ENCODE data around the gene FOXP3.

The FOXP3 gene

DNA sequence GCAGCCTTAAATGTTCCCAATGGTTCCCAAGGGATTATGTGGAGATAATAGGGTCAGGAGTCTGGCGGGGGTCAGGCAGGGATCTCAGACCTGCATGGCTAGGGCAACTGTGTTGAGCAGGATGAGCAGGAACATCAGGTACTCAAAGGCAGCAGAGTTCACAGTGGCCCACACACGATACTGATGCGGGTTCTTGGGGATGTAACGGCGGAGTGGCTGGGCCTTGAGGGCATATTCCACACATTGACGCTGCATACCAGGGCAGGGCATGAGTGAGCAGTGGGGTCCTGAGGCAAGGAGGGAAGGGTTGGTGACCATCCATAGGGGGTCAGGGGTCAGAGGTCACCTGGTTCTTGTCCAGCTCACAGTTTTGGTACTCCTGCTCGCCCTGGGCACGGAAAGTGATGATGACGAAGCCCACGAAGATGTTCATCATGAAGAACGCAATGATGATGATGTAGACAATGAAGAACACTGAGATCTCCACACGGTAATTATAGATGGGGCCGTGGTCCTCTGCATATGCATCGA, 49.4 kb downstream of the FOXP3 start:
- DNase-seq (ENCODE audit: low read depth) = no peak

DNA sequence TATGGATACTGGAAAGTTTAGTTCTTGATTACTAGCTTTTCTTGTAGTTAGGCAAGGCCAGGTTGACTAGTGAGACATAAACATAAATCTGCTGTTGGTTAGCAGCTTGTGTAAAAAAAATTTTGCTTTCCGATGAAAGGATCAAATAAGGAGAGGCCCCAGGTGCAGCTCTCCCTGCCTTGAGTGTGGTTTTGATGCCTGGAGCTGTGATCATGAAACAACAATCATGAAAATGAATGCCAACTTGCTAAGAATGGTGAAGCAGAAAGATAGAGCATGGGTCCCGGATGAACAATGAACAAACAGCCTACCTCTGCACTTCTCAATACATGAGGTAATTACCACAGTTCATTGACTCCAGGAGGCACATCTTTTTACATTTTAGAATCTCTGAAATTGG, 50.1 kb downstream of the FOXP3 start:
- no peak for DNase-seq (ENCODE audit: low read depth)

DNA sequence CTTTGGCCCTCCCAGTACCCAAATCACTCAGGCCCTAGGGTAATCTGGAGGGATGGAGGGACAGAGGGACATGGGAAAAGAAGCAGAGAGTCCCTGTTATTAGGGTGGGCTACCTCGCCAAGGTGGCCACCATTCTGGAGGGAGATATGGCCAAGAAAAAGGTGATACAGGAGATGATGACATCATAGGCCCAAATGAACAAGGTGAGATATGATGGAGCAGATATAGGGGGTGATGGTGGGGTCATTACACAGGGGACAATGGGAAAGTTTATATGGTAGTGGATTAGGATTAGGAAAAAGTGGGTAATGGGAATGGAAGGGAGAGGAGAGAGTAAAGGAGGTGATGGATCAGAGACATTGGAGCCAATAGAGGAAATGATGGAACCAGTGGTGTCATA, 51.6 kb downstream of the FOXP3 start:
- no peak for DNase-seq (ENCODE audit: low read depth)

DNA sequence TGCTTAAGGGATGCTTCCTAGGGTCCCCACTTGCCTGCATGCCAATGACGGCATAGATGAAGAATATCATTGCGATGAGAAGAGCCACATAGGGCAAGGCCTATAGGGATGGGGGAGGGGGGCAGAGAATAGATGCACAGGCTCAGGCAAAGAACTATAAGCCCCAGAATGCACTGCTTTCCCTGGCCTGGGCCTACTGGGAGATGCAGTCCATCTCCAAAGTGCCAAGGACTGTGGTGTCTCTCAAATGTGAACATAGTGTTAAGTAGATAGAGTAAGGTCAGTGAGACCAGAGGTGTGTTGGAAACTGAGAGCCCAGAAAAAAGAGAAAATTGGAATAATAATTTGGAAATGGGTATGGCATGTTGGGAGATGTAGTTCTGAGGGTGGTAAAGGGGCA, 52.3 kb downstream of the FOXP3 start:
- no peak for DNase-seq (ENCODE audit: low read depth)

DNA sequence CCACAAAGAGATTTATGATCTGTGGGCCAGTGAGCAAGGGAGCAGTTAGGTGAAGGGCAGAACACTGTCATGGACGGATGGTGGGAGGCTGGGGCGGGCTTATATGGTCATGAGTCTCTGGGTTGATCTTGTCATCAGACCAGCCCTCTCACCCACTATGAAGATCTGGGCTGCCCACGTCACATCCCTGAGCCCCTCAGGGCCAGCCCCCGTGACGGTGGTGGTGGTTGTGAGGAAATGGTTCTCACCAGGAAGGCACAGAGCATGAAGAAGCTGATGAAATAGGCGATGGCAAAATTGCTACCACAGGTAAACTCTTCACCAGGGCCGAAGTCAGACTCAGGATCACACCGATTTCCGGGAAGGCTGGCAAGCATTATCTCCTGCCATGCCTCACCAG, 53.4 kb downstream of the FOXP3 start:
- DNase-seq (ENCODE audit: low read depth) = no peak

DNA sequence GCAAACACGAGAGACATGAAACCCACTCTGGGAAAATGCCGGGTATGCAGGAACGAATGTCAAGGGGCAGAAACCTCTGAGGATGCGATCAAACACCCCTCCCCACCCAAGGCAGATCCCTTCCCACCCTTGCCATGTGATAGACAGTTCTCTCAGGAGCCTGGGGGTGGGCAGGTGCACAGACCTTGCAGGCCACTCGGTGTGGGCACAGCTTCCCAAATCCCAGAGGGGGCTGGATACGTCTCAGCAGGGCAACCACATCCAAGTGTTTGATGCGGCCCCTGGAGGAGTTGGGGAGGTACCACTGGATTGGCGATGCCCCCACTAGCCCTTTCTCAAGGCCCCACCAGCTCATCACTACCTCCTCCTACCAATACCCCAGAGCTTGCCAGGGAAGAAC, 54.1 kb downstream of the FOXP3 start:
- no peak for DNase-seq (ENCODE audit: low read depth)

DNA sequence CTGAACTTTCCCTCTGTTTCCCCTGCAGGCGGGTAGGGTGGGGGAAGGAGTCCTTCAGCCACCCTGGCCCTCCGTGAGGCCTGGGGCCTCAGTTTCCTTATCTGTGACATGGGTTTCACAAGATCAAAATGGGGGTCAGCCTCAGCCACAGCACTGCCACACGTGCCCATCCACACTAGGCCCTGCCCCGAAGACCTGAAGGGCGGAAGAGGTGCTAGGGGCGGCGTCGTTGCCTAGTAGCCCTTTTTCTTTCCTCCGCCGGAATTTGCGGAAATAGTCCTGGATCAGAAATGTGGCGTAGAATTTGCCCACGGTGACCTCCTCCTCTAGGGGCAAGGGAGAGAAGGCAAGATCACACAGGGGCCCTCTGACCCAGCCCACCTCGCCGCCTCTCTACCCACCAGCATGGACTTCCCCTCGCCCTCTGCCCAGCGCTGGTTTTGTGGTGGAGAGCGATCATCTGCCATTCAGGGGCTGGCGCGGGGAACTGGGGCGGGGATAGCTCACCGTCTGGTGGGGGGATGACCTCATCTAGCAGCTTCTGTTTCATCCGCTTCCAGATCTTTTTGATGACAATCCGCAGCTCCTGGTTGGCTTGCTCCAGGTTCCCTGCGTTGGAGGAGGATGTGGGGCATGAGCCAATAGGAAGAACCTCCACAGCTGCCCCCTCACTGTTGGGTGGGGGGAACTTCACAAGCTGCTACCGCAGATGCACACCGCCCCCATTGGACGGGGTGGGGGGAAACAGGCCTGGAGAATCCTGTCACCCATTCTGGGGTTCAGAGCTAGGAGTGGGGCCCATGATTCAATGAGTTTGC, 54.9 kb downstream of the FOXP3 start:
- DNase-seq (ENCODE audit: low read depth) = no peak

DNA sequence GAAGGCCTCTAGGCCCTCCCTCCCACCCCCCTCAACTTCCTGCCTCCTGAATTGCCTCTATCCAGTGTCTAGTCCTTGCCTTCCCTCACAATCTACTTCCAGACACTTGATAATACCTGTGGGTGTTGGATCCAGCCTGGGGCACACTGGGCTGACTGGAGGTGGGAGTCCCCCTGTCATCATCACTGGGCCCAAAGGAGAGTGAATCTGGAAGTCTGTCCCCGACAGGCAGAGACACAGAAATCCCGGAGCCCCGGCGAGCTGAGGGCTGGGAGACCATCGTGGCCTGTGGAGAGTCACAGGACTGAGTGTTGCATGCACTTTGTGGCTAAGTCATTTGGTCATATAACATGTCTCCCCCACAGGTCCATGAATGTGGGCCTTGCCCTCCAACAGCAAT, 56.1 kb downstream of the FOXP3 start:
- DNase-seq (ENCODE audit: low read depth) = no peak

DNA sequence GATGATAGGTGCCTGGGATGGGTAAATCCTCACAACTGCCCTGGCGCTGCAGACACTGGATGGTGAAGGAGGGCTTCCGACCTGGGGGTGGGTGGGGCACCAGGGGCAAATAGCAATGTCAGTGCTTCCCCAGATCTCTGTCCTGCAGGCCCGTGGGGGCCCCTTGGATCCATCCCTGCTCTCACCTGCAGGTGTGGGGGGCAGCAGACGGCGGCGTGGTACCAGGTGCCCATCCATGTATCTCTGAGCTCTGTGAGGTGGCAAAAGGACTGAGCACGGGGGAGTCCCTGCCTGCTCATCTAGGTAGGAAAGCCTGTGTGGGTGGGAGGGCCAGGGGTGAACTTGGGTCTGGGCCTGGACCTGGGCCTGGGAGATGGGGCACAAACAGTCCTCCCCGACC, 58.0 kb downstream of the FOXP3 start:
- DNase-seq (ENCODE audit: low read depth) = no peak

DNA sequence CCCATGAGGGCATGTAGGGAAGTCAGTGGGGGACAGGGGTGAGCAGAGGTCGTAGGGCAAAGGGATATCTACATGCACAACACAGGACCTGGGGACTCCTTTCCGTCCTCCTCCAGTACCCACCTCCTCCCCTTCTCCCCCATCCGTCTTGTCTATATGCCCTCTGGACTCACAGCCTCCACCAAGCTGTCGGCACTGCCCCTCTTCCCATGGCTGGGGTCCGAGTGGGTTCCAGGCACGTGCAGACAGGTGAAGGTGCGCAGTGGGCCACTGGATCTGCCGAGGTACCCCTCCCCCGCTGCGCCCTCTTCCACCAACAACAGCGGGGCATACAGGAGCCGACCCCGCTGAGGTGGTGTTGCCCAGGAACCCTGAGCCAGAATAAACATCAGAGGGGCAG, 59.1 kb downstream of the FOXP3 start:
- DNase-seq (ENCODE audit: low read depth) = no peak

DNA sequence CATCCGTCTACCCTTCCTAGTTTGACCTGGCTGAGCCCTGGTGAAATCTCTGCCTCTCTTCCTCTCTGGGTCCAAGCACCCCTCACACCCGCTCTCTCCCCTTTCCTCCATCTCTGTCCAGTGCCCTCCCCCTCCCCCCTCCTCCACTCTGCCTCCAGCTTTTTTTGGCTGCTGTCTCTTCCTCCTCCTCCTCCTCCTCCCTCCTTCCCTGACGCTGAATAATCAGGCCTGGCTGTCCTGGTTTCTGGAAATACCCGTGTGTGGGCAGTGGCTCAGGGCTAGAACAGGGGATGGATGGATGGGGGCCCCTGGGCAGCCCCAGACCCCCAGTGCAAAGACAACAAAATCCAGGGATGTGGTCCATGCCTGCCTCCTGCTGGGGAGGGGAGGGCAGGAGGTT, 59.8 kb downstream of the FOXP3 start:
- DNase-seq (ENCODE audit: low read depth) = no peak

DNA sequence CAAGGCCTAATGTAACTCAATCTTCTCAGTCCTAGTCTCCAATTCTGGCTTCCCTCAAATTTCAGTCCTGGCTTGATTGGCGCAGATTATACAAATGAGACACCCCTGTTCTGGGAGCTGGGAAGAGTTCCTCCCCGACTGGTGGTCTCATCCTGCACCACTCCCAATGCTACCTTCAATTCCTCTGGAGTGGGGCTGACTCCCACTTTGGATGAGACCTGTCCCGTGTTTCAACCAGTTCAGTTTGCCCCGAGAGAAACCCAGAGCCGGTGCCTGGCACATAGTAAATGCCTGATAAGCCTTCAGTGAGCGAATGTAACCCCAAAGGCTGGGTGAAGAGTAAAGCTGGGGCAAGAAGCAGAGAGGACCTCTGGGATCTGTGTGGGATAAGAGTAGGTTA, 60.5 kb downstream of the FOXP3 start:
- no peak for DNase-seq (ENCODE audit: low read depth)

DNA sequence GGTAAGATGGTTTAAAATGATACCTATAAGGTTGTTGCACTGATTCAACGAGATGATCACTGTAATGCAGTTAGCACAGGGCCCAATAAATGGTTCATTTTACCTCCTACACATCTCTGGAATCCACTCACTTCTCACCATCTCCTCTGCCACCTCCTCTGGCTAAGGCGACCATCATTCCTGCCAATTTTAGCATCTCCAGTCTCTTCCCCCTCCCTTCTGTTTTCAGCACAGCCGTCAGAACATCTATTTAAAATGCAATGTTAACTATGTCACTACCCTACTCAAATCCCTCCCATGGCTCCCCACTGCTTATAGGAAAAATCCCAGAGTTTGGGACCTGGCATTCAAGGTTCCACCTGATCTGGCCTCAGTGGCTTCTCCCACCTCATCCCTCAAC, 61.0 kb downstream of the FOXP3 start:
- no peak for DNase-seq (ENCODE audit: low read depth)

DNA sequence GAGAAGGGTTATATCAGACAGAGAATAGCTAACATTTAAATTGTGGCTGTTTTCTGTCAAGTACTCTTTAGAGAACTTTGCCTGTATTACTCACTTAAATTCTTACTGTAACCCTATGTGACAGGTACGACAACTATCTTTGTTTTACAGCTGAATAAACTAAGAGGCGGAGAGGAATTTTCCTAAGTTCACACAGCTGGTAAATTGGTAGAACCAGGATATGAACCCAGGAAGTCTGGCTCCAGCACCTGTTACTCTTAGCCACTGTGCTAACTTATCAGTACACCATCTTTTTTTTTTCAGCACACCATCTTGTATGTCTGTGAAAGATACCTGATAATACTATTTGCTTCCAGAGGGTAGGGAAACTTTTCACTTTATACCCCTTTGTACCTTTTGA, 62.5 kb downstream of the FOXP3 start:
- no peak for DNase-seq (ENCODE audit: low read depth)

All from T follicular helper cell (primary cell).